Bronchial epithelial cell (primary cell): Measurements from ENCODE around the gene SCAMP4. TPM values are rescaled to one million over a fixed set of nuclear protein-coding genes. Genes with fewer than 3 reads are reported as not detected.

Source experiments
- DNase-seq: peaks from one replicate; pipeline ENCODE4 v3.0.0-alpha.2; 2010; ENCODE audit warnings: low read depth
- FAIRE-seq: peaks from 2 replicates; lab custom pipeline; 2011; peaks lifted over from hg19 to GRCh38; lab: Jason Lieb, UNC
- H3K27me3 ChIP-seq: 2 replicates; pipeline ENCODE4 v1.5.1; 2011; ENCODE audit warnings: low read length; ENCODE audit not compliant: control insufficient read depth, insufficient read depth
- H3K36me3 ChIP-seq: 2 replicates; pipeline ENCODE4 v1.5.1; 2011; ENCODE audit warnings: low read length; ENCODE audit not compliant: control insufficient read depth, insufficient read depth
- H3K4me3 ChIP-seq: 2 replicates; pipeline ENCODE4 v1.5.1; 2011; ENCODE audit warnings: mild to moderate bottlenecking, low read depth, low read length, control low read depth
- CTCF ChIP-seq: IDR thresholded peaks from 2 replicates; pipeline ENCODE4 v1.5.1; 2011; ENCODE audit warnings: mild to moderate bottlenecking, moderate library complexity, low read length, control low read depth, inconsistent platforms; ENCODE audit not compliant: insufficient read depth, severe bottlenecking
- total RNA-seq: library from RNA; depleted of rRNA; stranded (reverse); fragments of >200 nt; gene quantifications from 2 replicates; pipeline ENCODE4 v1.2.1, GENCODE V29; 2014

The SCAMP4 gene
- total RNA-seq, 1 donor from 2014 or later: 14.2 TPM

- peaks cover 13% of the 10 kb centered on the region for H3K36me3 ChIP-seq
- no peak for FAIRE-seq
- DNase-seq: no peak
- no peaks in the 10 kb centered on the region for H3K27me3 ChIP-seq
- no peak overlapping the region for H3K4me3 ChIP-seq
- TF ChIP-seq CTCF: no peak
Measured at GRCh38 chr19:1913781-1914577, 8.8 kb downstream of the SCAMP4 start.

- no peak for TF ChIP-seq CTCF
- no peak for FAIRE-seq
- no peak for DNase-seq
- H3K27me3 ChIP-seq: no peaks in the 10 kb centered on the region
- no peak overlapping the region for H3K4me3 ChIP-seq
- peaks cover 13% of the 10 kb centered on the region for H3K36me3 ChIP-seq
Measured at GRCh38 chr19:1914826-1915341, 9.7 kb downstream of the SCAMP4 start.

- Histone ChIP-seq H3K4me3 (no peak overlapping the region), H3K36me3 (peaks cover 24% of the 10 kb centered on the region), H3K27me3 (no peaks in the 10 kb centered on the region)
- DNase-seq (no peak), FAIRE-seq (no peak)
- TF ChIP-seq CTCF: no peak
Measured at GRCh38 chr19:1917146-1917545, 11.9 kb downstream of the SCAMP4 start.

GRCh38 chr19:1917926-1918325, 12.7 kb downstream of the SCAMP4 start:
- H3K4me3 ChIP-seq: no peak overlapping the region
- DNase-seq (no peak), FAIRE-seq (no peak)
- peaks cover 27% of the 10 kb centered on the region for H3K36me3 ChIP-seq
- no peak for TF ChIP-seq CTCF
- H3K27me3 ChIP-seq: no peaks in the 10 kb centered on the region

DNA sequence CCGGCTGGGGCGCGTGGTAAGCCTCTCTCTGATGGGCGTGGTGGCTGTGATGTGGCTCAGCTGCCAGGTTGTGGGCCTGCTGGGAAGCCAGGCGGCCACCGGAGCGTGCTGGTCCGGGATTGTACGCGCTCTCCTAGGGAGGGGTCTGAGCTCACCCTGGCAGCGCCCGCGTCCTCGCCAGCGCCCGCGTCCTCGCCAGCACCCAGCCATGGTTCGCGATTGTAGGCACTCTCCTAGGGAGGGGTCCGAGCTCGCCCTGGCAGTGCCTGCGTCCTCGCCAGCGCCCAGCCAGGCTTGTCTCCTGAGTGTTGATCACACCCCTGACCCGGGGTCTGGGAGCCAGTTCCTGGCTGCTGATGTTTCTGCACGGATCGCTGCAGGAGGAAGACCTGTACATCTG, 13.8 kb downstream of the SCAMP4 start:
- Histone ChIP-seq H3K36me3 (peaks cover 26% of the 10 kb centered on the region), H3K4me3 (no peak overlapping the region), H3K27me3 (no peaks in the 10 kb centered on the region)
- FAIRE-seq (no peak), DNase-seq (no peak)
- TF ChIP-seq CTCF: no peak
